Endodermal cell (in vitro differentiated cells): ENCODE data around the gene LGALSL. TPM values are rescaled to one million over a fixed set of nuclear protein-coding genes. Genes with fewer than 3 reads are reported as not detected.

ENCODE experiments used
- DNase-seq: peaks from one replicate; pipeline ENCODE4 v3.0.0-alpha.2; 2017
- H3K27ac ChIP-seq: 2 replicates; pipeline ENCODE4 v1.5.1; 2013; ENCODE audit warnings: mild to moderate bottlenecking, low read depth, low read length, moderate library complexity
- H3K27me3 ChIP-seq: 2 replicates; pipeline ENCODE4 v1.6.1; 2013; ENCODE audit warnings: mild to moderate bottlenecking, low read length, moderate library complexity; ENCODE audit not compliant: insufficient read depth, control insufficient read depth, poor library complexity, severe bottlenecking
- H3K36me3 ChIP-seq: 2 replicates; pipeline ENCODE4 v1.7.0; 2013; ENCODE audit warnings: mild to moderate bottlenecking, low read length, moderate library complexity; ENCODE audit not compliant: control insufficient read depth, insufficient read depth
- H3K4me1 ChIP-seq: one replicate; pipeline ENCODE4 v1.7.0; 2013; ENCODE audit warnings: low read length; ENCODE audit not compliant: control insufficient read depth, insufficient read depth
- H3K4me3 ChIP-seq: 2 replicates; pipeline ENCODE4 v1.5.1; 2013; ENCODE audit warnings: mild to moderate bottlenecking, low read length, moderate library complexity
- H3K9ac ChIP-seq: 2 replicates; pipeline ENCODE4 v1.6.1; 2013; ENCODE audit warnings: mild to moderate bottlenecking, low read length, moderate library complexity; ENCODE audit not compliant: poor library complexity, severe bottlenecking; ENCODE audit errors: extremely low read depth
- H3K9me3 ChIP-seq: 2 replicates; pipeline ENCODE4 v1.6.1; 2013; ENCODE audit warnings: mild to moderate bottlenecking, low read length, moderate library complexity; ENCODE audit not compliant: control insufficient read depth
- H3K27ac Mint-ChIP-seq: 2 replicates; pipeline ENCODE4 v1.8.0; 2020; ENCODE audit warnings: mixed read lengths
- H3K27me3 Mint-ChIP-seq: 2 replicates; pipeline ENCODE4 v1.8.0; 2021; ENCODE audit warnings: mild to moderate bottlenecking, mixed read lengths; ENCODE audit not compliant: insufficient read depth
- H3K36me3 Mint-ChIP-seq: 2 replicates; pipeline ENCODE4 v1.8.0; 2020; ENCODE audit warnings: low read depth, mixed read lengths
- H3K4me1 Mint-ChIP-seq: 2 replicates; pipeline ENCODE4 v1.8.0; 2020; ENCODE audit warnings: mixed read lengths
- H3K4me3 Mint-ChIP-seq: 2 replicates; pipeline ENCODE4 v1.8.0; 2020; ENCODE audit warnings: mild to moderate bottlenecking, moderate library complexity, mixed read lengths
- H3K9me3 Mint-ChIP-seq: 2 replicates; pipeline ENCODE4 v1.8.0; 2020; ENCODE audit warnings: mild to moderate bottlenecking, mixed read lengths
- CTCF ChIP-seq: fragments of 200-600 bp; sonication (generic); conservative IDR thresholded peaks from 2 replicates; pipeline ENCODE4 v1.5.0; 2021; ENCODE audit warnings: antibody characterized with exemption, mild to moderate bottlenecking
- WGBS, 2 experiments: methylation state at CpG; one replicate each; pipeline versions ENCODE4 v1.1.5 to v1.1.7; 2013; ENCODE audit warnings: missing lambda C conversion rate in 2 of 2, mixed read lengths in 1 of 2; ENCODE audit not compliant: insufficient coverage in 1 of 2, insufficient read length in 1 of 2; 5-methylcytosine and 5-hydroxymethylcytosine counted together
- long read RNA-seq, 4 experiments: library from polyadenylated mRNA in 2 of 4; library from RNA in 1 of 4; library from capped mRNA in 1 of 4; stranded (forward) in 3 of 4; unstranded in 1 of 4; transcript quantifications; one replicate each; pipeline ENCODE4 v2.0.0, GENCODE V29; 2020 to 2021; ENCODE audit warnings: inconsistent platforms in 1 of 4
- polyA plus RNA-seq, 2 experiments: library from polyadenylated mRNA; stranded (reverse); fragments of 50-300 nt; gene quantifications; one replicate each; pipeline ENCODE4 v1.2.3, GENCODE V29; 2013
- total RNA-seq, 2 donors: library from RNA; stranded (reverse); fragmentation: NEBNext Ultra II Directional in 1 of 2; extraction: Animal tissue kit (Norgen Biotek cat#: 25700) in 1 of 2; gene quantifications; 2 replicates in 1 of 2; 3 replicates in 1 of 2; pipeline ENCODE4 v1.2.1, GENCODE V29; 2021

LGALSL gene
- total RNA-seq, result 10 to 100 TPM; 22.5 to 41.7 TPM
- 23.1 TPM for polyA plus RNA-seq (2013, experiment 1 of 2)
- 23.8 TPM for polyA plus RNA-seq (2013, experiment 2 of 2)
- long read RNA-seq, experiment 1, transcript LGALSL-201 (5 exons, 3,926 nt), result major isoform, 12 of 27 reads
- long read RNA-seq, experiment 1, partial matches to known transcripts, result 1 of 27 reads
- long read RNA-seq, experiment 1, other reads (novel, unspliced or antisense), result 14 of 27 reads
- long read RNA-seq, experiment 2, transcript LGALSL-201 (5 exons, 3,926 nt), result major isoform, 43 of 52 reads
- long read RNA-seq, experiment 2, partial matches to known transcripts, result 3 of 52 reads
- long read RNA-seq, experiment 2, other reads (novel, unspliced or antisense), result 4 of 52 reads
- long read RNA-seq, experiment 3, transcript LGALSL-201 (5 exons, 3,926 nt), result major isoform, 38 of 47 reads
- long read RNA-seq, experiment 3, partial matches to known transcripts, result 1 of 47 reads
- long read RNA-seq, experiment 3, other reads (novel, unspliced or antisense), result 6 of 47 reads
- long read RNA-seq, experiment 4, transcript LGALSL-201 (5 exons, 3,926 nt), result major isoform, 13 of 29 reads
- long read RNA-seq, experiment 4, partial matches to known transcripts, result 6 of 29 reads
- long read RNA-seq, experiment 4, other reads (novel, unspliced or antisense), result 10 of 29 reads

- Histone ChIP-seq H3K27ac (peak within 1 kb of the TSS; percentile 72), H3K9me3 (no peaks in the 10 kb centered on the region), H3K4me3 (peak within 1 kb of the TSS; percentile 91), H3K27me3 (peaks cover 20% of the 10 kb centered on the region), H3K36me3 (peaks cover 28% of the 10 kb centered on the region), H3K4me1 (peaks cover 5% of the 10 kb centered on the region), H3K9ac (peak within 1 kb of the TSS; percentile 84)
- peak; percentile 95 for DNase-seq
- peaks cover 26% of the 10 kb centered on the region for H3K36me3 Mint-ChIP-seq
- peaks cover 23% of the 10 kb centered on the region for H3K4me1 Mint-ChIP-seq
- 0% methylated on average over 8 to 52 of the region's 52 CpGs for WGBS, 2 experiments
- H3K4me3 Mint-ChIP-seq, result peak within 1 kb of the TSS; percentile 74
- H3K9me3 Mint-ChIP-seq, result no peaks in the 10 kb centered on the region
- TF ChIP-seq CTCF, result no peak
- peak within 1 kb of the TSS; percentile 94 for H3K27ac Mint-ChIP-seq
- H3K27me3 Mint-ChIP-seq, result peaks cover 27% of the 10 kb centered on the region
These were observed at the start of gene LGALSL for GRCh38 chr2:64453770-64454385. LGALSL (plus strand) TSS chr2:64454162; CDS start chr2:64454546, 384 bp downstream.

DNA sequence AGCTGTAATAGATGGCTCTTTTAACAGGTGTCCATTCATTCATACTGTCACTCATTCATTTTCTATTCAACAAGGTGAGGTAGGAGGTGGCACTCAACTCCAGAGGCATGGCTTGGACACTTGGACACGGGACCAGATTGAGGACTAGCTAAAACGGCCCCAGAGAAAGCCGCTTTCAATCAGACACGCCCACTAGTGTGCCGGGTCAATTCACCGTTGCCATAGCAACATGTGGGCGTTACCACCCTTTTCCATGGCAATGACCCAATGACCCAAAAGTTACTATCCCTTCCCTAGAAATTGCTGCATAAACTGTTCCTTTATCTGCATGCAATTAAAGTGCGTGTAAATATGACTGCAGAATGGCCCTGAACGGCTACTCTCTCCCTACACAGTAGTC lies 49.2 kb upstream of the LGALSL start:
- no peaks in the 10 kb centered on the region for H3K9me3 Mint-ChIP-seq
- no peak overlapping the region for H3K4me3 Mint-ChIP-seq
- no peaks in the 10 kb centered on the region for H3K36me3 Mint-ChIP-seq
- peaks cover 55% of the 10 kb centered on the region for H3K4me1 Mint-ChIP-seq
- TF ChIP-seq CTCF, result no peak
- Histone ChIP-seq H3K9me3 (no peaks in the 10 kb centered on the region), H3K27me3 (no peaks in the 10 kb centered on the region), H3K9ac (no peak overlapping the region), H3K27ac (peak overlapping the region; percentile 96), H3K4me3 (peak overlapping the region; percentile 47), H3K36me3 (no peaks in the 10 kb centered on the region), H3K4me1 (peaks cover 31% of the 10 kb centered on the region)
- WGBS, 2 experiments, result 52 to 66% methylated on average over 9 of the region's 9 CpGs
- peak overlapping the region; percentile 92 for H3K27ac Mint-ChIP-seq
- DNase-seq, result peak; percentile 69
- H3K27me3 Mint-ChIP-seq, result peaks cover 5% of the 10 kb centered on the region

DNA sequence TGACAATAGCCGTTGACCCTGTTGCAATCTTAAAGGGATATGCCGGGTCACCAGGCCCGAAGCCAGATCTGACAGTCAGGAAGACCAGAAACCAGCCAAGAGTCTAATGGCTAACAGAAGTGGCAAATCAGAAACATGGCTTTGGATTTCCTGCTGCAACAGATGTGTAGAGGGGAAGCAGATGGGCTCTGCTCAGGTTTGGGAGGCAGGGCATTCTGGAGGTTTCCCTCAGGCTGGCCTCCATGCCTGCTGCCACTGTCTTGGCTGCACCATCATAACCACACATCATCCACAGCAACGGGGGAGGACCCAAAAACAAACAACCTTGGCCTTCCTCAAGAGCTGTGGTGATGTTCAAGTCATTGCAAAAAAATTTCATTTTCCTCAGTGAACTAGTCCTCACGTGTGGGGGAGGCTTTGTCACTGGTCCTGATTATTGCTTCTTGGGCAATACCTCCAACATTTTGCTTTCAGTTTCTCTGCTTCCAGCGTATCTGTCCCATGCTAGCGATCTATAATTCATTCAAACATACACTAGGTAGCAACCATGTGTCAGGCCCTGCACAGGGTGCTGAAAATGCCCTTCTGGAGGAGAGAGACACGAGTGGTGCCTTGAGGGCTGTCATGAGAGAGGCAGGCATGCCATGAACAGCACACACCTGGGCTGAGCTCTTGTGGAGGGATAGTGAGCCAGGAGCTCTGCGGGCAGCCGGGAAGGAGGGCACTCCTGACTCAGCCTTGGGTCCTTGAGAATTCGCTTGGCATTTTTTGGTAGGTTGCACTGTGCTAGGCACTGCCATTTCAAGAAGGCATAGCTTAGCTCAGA lies 48.2 kb upstream of the LGALSL start:
- H3K4me3 ChIP-seq, result no peak overlapping the region
- no peak overlapping the region for H3K9ac ChIP-seq
- peaks cover 26% of the 10 kb centered on the region for H3K4me1 ChIP-seq
- peaks cover 46% of the 10 kb centered on the region for H3K4me1 Mint-ChIP-seq
- H3K27me3 Mint-ChIP-seq, result peaks cover 5% of the 10 kb centered on the region
- no peaks in the 10 kb centered on the region for H3K36me3 Mint-ChIP-seq
- no peaks in the 10 kb centered on the region for H3K9me3 Mint-ChIP-seq
- H3K27me3 ChIP-seq, result no peaks in the 10 kb centered on the region
- H3K27ac ChIP-seq, result no peak overlapping the region
- H3K27ac Mint-ChIP-seq, result no peak overlapping the region
- H3K36me3 ChIP-seq, result no peaks in the 10 kb centered on the region
- WGBS, 2 experiments, result 94 to 97% methylated on average over 11 of the region's 11 CpGs
- no peak overlapping the region for H3K4me3 Mint-ChIP-seq
- no peak for TF ChIP-seq CTCF
- DNase-seq, result no peak
- no peaks in the 10 kb centered on the region for H3K9me3 ChIP-seq
